ENCODE data around the gene RNF14. TPM values are rescaled to one million over a fixed set of nuclear protein-coding genes. Genes with fewer than 3 reads are reported as not detected.

Gene RNF14
- total RNA-seq, 1 experiment from 2014 or later = 29.7 TPM

DNA sequence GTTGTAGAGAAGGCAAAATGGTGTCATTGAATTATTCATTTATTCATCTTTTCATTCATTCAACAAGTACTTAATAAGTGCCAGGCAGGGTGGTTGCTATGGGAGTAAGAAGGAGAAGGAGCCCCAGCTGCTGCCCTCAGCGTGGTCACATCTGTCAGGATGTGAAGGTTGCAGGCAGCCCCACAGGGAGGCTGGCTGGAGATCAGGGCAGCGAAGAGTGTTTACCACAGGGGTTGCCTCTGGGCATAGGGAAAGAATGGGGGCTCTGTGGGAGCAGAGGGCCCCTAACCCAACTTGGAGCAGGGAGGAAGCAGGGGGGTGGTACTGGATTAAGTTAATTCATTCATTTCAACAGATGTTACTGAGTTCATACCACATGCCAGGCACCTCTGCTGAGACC, 16.9 kb upstream of the RNF14 start:
- no TSS peak for BruUV-seq (replicated peaks)
- intact Hi-C loops (cut with micrococcal nuclease; ENCODE audit: unreplicated experiment) = no loop called here
- Histone ChIP-seq H3K79me2 (ENCODE audit: low read depth) (no peaks in the 10 kb centered on the region), H4K20me1 (ENCODE audit: insufficient read depth) (no peaks in the 10 kb centered on the region), H3F3A (ENCODE audit: insufficient read depth, low read depth) (no peaks in the 10 kb centered on the region), H3K9me2 (ENCODE audit: insufficient read depth) (no peaks in the 10 kb centered on the region), H3K27ac (no peak overlapping the region), H3K4me2 (no peak overlapping the region), H3K36me3 (ENCODE audit: low read depth) (no peaks in the 10 kb centered on the region), H2AFZ (no peak overlapping the region), H3K4me3 (no peak overlapping the region), H3K9me3 (ENCODE audit: insufficient read depth, low read depth) (no peaks in the 10 kb centered on the region), H3K27me3 (ENCODE audit: insufficient read depth, low read depth) (no peaks in the 10 kb centered on the region), H3K4me1 (replicated peaks; ENCODE audit: insufficient read depth) (no peaks in the 10 kb centered on the region)
- DNase-seq = no peak
- ChIA-PET POLR2A (ENCODE audit: unreplicated experiment) (no interaction called here), CTCF (no interaction called here)
- TF ChIP-seq EZH2 (IDR thresholded peaks at IDR 0.05; ENCODE audit: low read depth) (no peak), CTCF (conservative IDR thresholded peaks at IDR 0.05) (no peak)

DNA sequence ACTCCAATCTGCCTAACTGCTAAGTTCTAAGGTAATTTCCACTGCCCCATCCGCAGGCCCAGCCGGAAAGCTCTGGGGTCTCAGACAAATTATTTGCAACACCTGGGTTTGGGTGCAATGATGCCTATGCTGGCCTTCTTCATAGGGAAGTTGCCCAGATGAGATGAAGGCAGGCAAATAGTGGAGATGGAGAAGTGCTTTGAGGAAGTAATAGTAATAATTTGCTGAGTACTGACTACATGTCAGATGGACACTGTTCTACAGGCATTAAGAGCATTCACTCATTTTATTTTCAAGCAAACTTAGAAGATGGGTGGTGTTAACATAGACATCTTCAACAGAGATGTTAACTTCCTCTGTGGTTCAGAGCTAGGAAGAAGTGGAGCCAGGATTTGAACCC, 14.7 kb upstream of the RNF14 start:
- H2AFZ ChIP-seq = no peak overlapping the region
- ChIA-PET CTCF (no interaction called here), POLR2A (ENCODE audit: unreplicated experiment) (no interaction called here)
- no peaks in the 10 kb centered on the region for H3F3A ChIP-seq (ENCODE audit: insufficient read depth, low read depth)
- no peaks in the 10 kb centered on the region for H3K9me2 ChIP-seq (ENCODE audit: insufficient read depth)
- H4K20me1 ChIP-seq (ENCODE audit: insufficient read depth) = no peaks in the 10 kb centered on the region
- intact Hi-C loops (cut with micrococcal nuclease; ENCODE audit: unreplicated experiment) = no loop called here
- no peaks in the 10 kb centered on the region for H3K27me3 ChIP-seq (ENCODE audit: insufficient read depth, low read depth)
- no peaks in the 10 kb centered on the region for H3K79me2 ChIP-seq (ENCODE audit: low read depth)
- H3K9me3 ChIP-seq (ENCODE audit: insufficient read depth, low read depth) = no peaks in the 10 kb centered on the region
- H3K4me2 ChIP-seq = no peak overlapping the region
- H3K4me1 ChIP-seq (replicated peaks; ENCODE audit: insufficient read depth) = peaks cover 7% of the 10 kb centered on the region
- no TSS peak for BruUV-seq (replicated peaks)
- no peak overlapping the region for H3K4me3 ChIP-seq
- no peaks in the 10 kb centered on the region for H3K36me3 ChIP-seq (ENCODE audit: low read depth)
- TF ChIP-seq EZH2 (IDR thresholded peaks at IDR 0.05; ENCODE audit: low read depth) = no peak
- no peak for TF ChIP-seq CTCF (conservative IDR thresholded peaks at IDR 0.05)
- DNase-seq = no peak
- H3K27ac ChIP-seq = no peak overlapping the region

- Histone ChIP-seq H4K20me1 (ENCODE audit: insufficient read depth) (no peaks in the 10 kb centered on the region), H3K4me1 (replicated peaks; ENCODE audit: insufficient read depth) (peaks cover 11% of the 10 kb centered on the region), H3K27me3 (ENCODE audit: insufficient read depth, low read depth) (no peaks in the 10 kb centered on the region), H3K79me2 (ENCODE audit: low read depth) (no peaks in the 10 kb centered on the region), H3K4me2 (no peak overlapping the region), H3K9me2 (ENCODE audit: insufficient read depth) (no peaks in the 10 kb centered on the region), H3K36me3 (ENCODE audit: low read depth) (no peaks in the 10 kb centered on the region), H3K4me3 (no peak overlapping the region), H3F3A (ENCODE audit: insufficient read depth, low read depth) (no peaks in the 10 kb centered on the region; the same call in 1 of the 2 replicates), H2AFZ (no peak overlapping the region), H3K27ac (no peak overlapping the region), H3K9me3 (ENCODE audit: insufficient read depth, low read depth) (no peaks in the 10 kb centered on the region)
- BruUV-seq (replicated peaks) = no TSS peak
- TF ChIP-seq CTCF (conservative IDR thresholded peaks at IDR 0.05) (no peak), EZH2 (IDR thresholded peaks at IDR 0.05; ENCODE audit: low read depth) (no peak)
- DNase-seq = no peak
- ChIA-PET POLR2A (ENCODE audit: unreplicated experiment) (interaction anchor here (0.6 kb wide), 1 partner anchor 56 kb away, joined by 5 read pairs; no protein-coding TSS in a partner anchor), CTCF (interaction anchor here (0.5 to 1.0 kb wide), 3 partner anchors 16 to 63 kb away, joined by 3 to 4 read pairs (median 3); no protein-coding TSS in a partner anchor)
- intact Hi-C loops (cut with micrococcal nuclease; ENCODE audit: unreplicated experiment) = no loop called here
These were observed 11.4 kb upstream of the RNF14 start for GRCh38 chr5:141957367-141957996.
